C4-2B (cell line): ENCODE data around the gene DNAH2.

Experiments
- ZFX ChIP-seq: fragments of 450-650 bp; IDR thresholded peaks from 2 replicates; pipeline ENCODE4 v1.6.1; 2017
- TF ChIP-seq, protein P1 (sequence below): fragments of 450-650 bp; conservative IDR thresholded peaks from 2 replicates; pipeline ENCODE4 v1.5.1; 2017; ENCODE audit warnings: mild to moderate bottlenecking

DNA sequence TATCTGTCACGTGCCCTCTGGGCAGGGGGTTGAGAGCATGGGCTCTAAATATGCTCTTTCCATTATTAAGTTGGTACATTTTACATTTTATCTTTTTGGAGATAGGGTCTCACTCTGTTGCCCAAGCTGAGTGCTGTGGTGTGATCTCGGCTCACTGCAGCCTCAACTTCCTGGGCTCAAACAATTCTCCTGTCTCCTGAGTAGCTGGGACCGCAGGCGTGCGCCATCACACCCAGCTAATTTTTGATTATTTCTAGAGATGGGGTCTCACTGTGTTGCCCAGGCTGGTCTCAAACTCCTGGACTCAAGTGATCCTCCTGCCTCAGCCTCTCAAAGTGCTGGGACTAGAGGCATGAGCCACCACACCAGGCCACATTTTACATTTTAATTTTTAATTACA, 72.6 kb downstream of the DNAH2 start:
- TF ChIP-seq, protein P1, sequence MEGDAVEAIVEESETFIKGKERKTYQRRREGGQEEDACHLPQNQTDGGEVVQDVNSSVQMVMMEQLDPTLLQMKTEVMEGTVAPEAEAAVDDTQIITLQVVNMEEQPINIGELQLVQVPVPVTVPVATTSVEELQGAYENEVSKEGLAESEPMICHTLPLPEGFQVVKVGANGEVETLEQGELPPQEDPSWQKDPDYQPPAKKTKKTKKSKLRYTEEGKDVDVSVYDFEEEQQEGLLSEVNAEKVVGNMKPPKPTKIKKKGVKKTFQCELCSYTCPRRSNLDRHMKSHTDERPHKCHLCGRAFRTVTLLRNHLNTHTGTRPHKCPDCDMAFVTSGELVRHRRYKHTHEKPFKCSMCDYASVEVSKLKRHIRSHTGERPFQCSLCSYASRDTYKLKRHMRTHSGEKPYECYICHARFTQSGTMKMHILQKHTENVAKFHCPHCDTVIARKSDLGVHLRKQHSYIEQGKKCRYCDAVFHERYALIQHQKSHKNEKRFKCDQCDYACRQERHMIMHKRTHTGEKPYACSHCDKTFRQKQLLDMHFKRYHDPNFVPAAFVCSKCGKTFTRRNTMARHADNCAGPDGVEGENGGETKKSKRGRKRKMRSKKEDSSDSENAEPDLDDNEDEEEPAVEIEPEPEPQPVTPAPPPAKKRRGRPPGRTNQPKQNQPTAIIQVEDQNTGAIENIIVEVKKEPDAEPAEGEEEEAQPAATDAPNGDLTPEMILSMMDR: no peak
- TF ChIP-seq ZFX: no peak
